NT2/D1 (cell line): ENCODE measurements around the gene HOXD11.

Source experiments
- SUZ12 ChIP-seq: IDR thresholded peaks from 2 replicates; pipeline ENCODE4 v1.6.1; 2011; ENCODE audit not compliant: insufficient read length, insufficient read depth; ENCODE audit errors: extremely low read depth
- ZNF274 ChIP-seq: IDR thresholded peaks from 2 replicates; pipeline ENCODE4 v1.6.1; 2011; ENCODE audit warnings: mild to moderate bottlenecking, low read depth, low read length

DNA sequence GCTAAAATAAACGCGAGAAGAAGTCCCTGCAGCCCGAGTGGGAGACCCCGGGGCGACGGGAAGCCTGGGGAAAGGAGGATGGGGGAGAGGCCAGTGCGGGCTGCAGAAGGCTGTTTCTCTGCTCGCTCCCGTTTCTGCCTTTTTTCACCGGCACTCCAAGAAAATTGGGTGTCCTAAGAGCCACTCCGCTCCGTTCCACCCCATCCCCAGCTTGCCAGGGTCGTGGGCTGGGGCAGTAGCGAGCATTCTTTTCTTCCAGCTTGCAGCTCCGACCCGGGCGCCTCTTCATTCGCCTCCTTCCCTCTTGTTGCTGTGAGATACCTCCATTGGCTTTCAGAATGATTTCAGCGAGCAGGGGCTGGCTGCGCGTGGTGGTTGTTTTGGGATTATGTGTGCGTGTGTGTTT, 51.1 kb downstream of the HOXD11 start:
- TF ChIP-seq SUZ12 (no peak), ZNF274 (no peak)
